ENCODE results near the gene THAP4. TPM values are rescaled to one million over a fixed set of nuclear protein-coding genes. Genes with fewer than 3 reads are reported as not detected.

THAP4 gene
- total RNA-seq, 1 experiment from 2014 or later, result 71.2 TPM

GRCh38 chr2:241677392-241677791 lies 40.4 kb upstream of the THAP4 start:
- H3K9ac ChIP-seq (ENCODE audit: low read length), result no peak overlapping the region
- H2AFZ ChIP-seq (ENCODE audit: low read depth, low read length, poor library complexity, severe bottlenecking), result no peak overlapping the region
- intact Hi-C loops (cut with micrococcal nuclease), result no loop called here
- BruUV-seq (replicated peaks), result no TSS peak
- ATAC-seq, result no peak
- DNase-seq (ENCODE audit: low read depth, low spot score), result no peak
- no peaks in the 10 kb centered on the region for H3K27me3 ChIP-seq (ENCODE audit: insufficient read depth, low read length)
- peaks cover 30 to 34% of the 10 kb centered on the region in 2 experiments for H3K36me3 ChIP-seq (ENCODE audit: control insufficient read depth in 1 of 2, insufficient read depth in 2 of 2, low read length in 2 of 2)
- H4K20me1 ChIP-seq (ENCODE audit: insufficient read depth), result no peaks in the 10 kb centered on the region
- H3K9me2 ChIP-seq (ENCODE audit: insufficient read depth), result no peaks in the 10 kb centered on the region
- TF ChIP-seq SP1 (IDR thresholded peaks at IDR 0.05; ENCODE audit: low read depth) (no peak), POLR2A (IDR thresholded peaks at IDR 0.05; ENCODE audit: borderline replicate concordance, extremely low read depth, insufficient read depth, insufficient read length) (no peak), CEBPB (IDR thresholded peaks at IDR 0.05; ENCODE audit: low read depth) (no peak), FOSL1 (IDR thresholded peaks at IDR 0.05; ENCODE audit: low read depth) (no peak), EZH2 (IDR thresholded peaks at IDR 0.05) (no peak), REST (IDR thresholded peaks at IDR 0.05; ENCODE audit: low read depth) (no peak), TCF7L2 (IDR thresholded peaks at IDR 0.05; ENCODE audit: borderline replicate concordance, extremely low read depth, insufficient read depth, insufficient read length) (no peak)
- TF ChIP-seq, protein P1, sequence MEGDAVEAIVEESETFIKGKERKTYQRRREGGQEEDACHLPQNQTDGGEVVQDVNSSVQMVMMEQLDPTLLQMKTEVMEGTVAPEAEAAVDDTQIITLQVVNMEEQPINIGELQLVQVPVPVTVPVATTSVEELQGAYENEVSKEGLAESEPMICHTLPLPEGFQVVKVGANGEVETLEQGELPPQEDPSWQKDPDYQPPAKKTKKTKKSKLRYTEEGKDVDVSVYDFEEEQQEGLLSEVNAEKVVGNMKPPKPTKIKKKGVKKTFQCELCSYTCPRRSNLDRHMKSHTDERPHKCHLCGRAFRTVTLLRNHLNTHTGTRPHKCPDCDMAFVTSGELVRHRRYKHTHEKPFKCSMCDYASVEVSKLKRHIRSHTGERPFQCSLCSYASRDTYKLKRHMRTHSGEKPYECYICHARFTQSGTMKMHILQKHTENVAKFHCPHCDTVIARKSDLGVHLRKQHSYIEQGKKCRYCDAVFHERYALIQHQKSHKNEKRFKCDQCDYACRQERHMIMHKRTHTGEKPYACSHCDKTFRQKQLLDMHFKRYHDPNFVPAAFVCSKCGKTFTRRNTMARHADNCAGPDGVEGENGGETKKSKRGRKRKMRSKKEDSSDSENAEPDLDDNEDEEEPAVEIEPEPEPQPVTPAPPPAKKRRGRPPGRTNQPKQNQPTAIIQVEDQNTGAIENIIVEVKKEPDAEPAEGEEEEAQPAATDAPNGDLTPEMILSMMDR (IDR thresholded peaks at IDR 0.05 in 2 of 3, conservative IDR thresholded peaks at IDR 0.05 in 1 of 3; ENCODE audit: borderline replicate concordance in 1 of 3, insufficient read depth in 1 of 3, low read depth in 2 of 3, low read length in 2 of 3), result no peak
- TF ChIP-seq, protein P2, sequence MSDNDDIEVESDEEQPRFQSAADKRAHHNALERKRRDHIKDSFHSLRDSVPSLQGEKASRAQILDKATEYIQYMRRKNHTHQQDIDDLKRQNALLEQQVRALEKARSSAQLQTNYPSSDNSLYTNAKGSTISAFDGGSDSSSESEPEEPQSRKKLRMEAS (IDR thresholded peaks at IDR 0.05), result no peak
- no peak overlapping the region for H3K27ac ChIP-seq (ENCODE audit: low read depth, low read length)
- CTCF ChIA-PET, result no interaction called here
- no peak overlapping the region for H3K4me3 ChIP-seq (replicated peaks in 1 of 2; ENCODE audit: low read depth in 1 of 2, low read length in 2 of 2)
- H3K9me3 ChIP-seq (ENCODE audit: control insufficient read depth in 1 of 2, insufficient read depth in 1 of 2, low read depth in 1 of 2, low read length in 2 of 2), result no peaks in the 10 kb centered on the region
- POLR2A ChIA-PET, result interaction anchor here (1.8 kb wide), 1 partner anchor 9 kb away, joined by 4 read pairs; the partner anchor contains the start of gene DTYMK
- H3K4me2 ChIP-seq (ENCODE audit: low read length), result no peak overlapping the region
- RAD21 ChIA-PET (ENCODE audit: low non-redundant PET in 1 of 2, low total read pairs in 2 of 2, uncharacterized antibody in 2 of 2, unreplicated experiment in 2 of 2), result no interaction called here
- H3K4me1 ChIP-seq (ENCODE audit: control insufficient read depth in 1 of 2, insufficient read depth in 2 of 2, low read length in 2 of 2), result peaks cover 0 to 3% of the 10 kb centered on the region in 2 experiments; a peak in 2 of 4 replicates
- peaks cover 25% of the 10 kb centered on the region for H3K79me2 ChIP-seq (ENCODE audit: insufficient read depth, low read length)

Measured in HCT116 (cell line).